Testis (tissue), 3 donors: ENCODE measurements around the gene TMEM51. TPM values are rescaled to one million over a fixed set of nuclear protein-coding genes. Genes with fewer than 3 reads are reported as not detected.

Source experiments
- DNase-seq: peaks from one replicate; pipeline ENCODE4 v3.0.0-alpha.2; 2019
- H3K27ac ChIP-seq, 2 donors: fragments of 200-600 bp; sonication (generic); one replicate each; pipeline ENCODE4 v1.5.1; 2019
- H3K27me3 ChIP-seq: fragments of 200-600 bp; sonication (generic); one replicate; pipeline ENCODE4 v1.5.1; 2019
- H3K36me3 ChIP-seq: fragments of 200-600 bp; sonication (generic); one replicate; pipeline ENCODE4 v1.5.1; 2017; ENCODE audit warnings: low read depth; ENCODE audit errors: missing control alignments
- H3K4me1 ChIP-seq: fragments of 200-600 bp; sonication (generic); one replicate; pipeline ENCODE4 v1.5.1; 2019
- H3K4me3 ChIP-seq, 2 donors: fragments of 200-600 bp; sonication (generic); one replicate each; pipeline ENCODE4 v1.5.1; 2017 to 2019
- H3K9me3 ChIP-seq: fragments of 200-600 bp; sonication (generic); one replicate; pipeline ENCODE4 v1.5.1; 2017
- POLR2A ChIP-seq: fragments of 450-650 bp; IDR thresholded peaks from one replicate; pipeline ENCODE4 v1.6.1; 2017; ENCODE audit warnings: antibody characterized with exemption, mild to moderate bottlenecking, moderate library complexity
- WGBS, 2 donors: methylation state at CpG; one replicate each; pipeline ENCODE4 v1.1.5; 2018; 5-methylcytosine and 5-hydroxymethylcytosine counted together
- intact Hi-C: fragments of 100-400 bp; cut with DNase I; formaldehyde crosslinking; loops from one replicate; pipeline ENCODE4 v1.15.1; 2023; ENCODE audit warnings: low total_unique reads
- polyA plus RNA-seq: library from polyadenylated mRNA; stranded (reverse); fragments of 350-450 nt; fragmentation: Illumina TruSeq; extraction: RNeasy Lipid Tissue Mini Kit (QIAGEN cat#74804); gene quantifications from one replicate; pipeline ENCODE4 v1.2.3, GENCODE V29; 2014; ENCODE audit warnings: low read depth, low replicate concordance; ENCODE audit not compliant: insufficient read depth
- total RNA-seq, 2 donors: library from RNA; depleted of rRNA; stranded (reverse); fragments of >200 nt; gene quantifications; one replicate each; pipeline ENCODE4 v1.2.3, GENCODE V29; 2016
- TF ChIP-seq, protein P1 (sequence below), 3 experiments: fragments of 450-650 bp in 2 of 3; fragments of 200-600 bp in 1 of 3; sonication (generic) in 1 of 3; IDR thresholded peaks; one replicate each; pipeline ENCODE4 v1.5.1; 2016 to 2019; ENCODE audit warnings: antibody characterized with exemption in 3 of 3, mild to moderate bottlenecking in 2 of 3, moderate library complexity in 1 of 3

Gene TMEM51
- total and polyA plus RNA-seq, 3 donors from 2014 or later = 5.3 to 7.9 (median 5.3) TPM

DNA sequence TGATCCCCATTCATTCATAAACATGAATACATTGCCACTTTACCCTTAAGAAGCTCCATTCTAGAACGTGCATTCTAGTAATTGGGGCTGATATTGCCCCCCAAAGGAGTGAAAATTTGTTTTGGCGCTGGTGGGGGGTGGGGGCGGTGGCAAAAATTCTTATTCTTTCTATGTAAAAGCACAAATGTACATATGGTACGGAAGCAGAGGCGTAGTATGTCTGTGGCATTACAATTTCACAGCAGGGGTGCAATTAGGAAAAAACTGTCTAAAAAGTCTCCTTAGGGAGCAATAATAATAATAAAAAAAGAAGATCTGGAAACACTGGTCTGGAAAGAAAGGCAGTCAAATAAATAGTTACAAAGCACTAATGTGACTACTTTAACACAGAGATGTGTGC is 40.4 kb upstream of the TMEM51 start:
- no peak for TF ChIP-seq POLR2A
- TF ChIP-seq, protein P1, sequence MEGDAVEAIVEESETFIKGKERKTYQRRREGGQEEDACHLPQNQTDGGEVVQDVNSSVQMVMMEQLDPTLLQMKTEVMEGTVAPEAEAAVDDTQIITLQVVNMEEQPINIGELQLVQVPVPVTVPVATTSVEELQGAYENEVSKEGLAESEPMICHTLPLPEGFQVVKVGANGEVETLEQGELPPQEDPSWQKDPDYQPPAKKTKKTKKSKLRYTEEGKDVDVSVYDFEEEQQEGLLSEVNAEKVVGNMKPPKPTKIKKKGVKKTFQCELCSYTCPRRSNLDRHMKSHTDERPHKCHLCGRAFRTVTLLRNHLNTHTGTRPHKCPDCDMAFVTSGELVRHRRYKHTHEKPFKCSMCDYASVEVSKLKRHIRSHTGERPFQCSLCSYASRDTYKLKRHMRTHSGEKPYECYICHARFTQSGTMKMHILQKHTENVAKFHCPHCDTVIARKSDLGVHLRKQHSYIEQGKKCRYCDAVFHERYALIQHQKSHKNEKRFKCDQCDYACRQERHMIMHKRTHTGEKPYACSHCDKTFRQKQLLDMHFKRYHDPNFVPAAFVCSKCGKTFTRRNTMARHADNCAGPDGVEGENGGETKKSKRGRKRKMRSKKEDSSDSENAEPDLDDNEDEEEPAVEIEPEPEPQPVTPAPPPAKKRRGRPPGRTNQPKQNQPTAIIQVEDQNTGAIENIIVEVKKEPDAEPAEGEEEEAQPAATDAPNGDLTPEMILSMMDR (IDR thresholded peaks at IDR 0.05) = no peak
- H3K4me3 ChIP-seq = no peak overlapping the region
- no peak for DNase-seq
- 89 to 96% methylated on average over 5 of the region's 5 CpGs for WGBS, 2 donors
- intact Hi-C loops = no loop called here
- H3K27me3 ChIP-seq = no peaks in the 10 kb centered on the region
- H3K36me3 ChIP-seq = no peaks in the 10 kb centered on the region
- no peaks in the 10 kb centered on the region for H3K9me3 ChIP-seq
- H3K4me1 ChIP-seq = peaks cover 15% of the 10 kb centered on the region
- H3K27ac ChIP-seq = no peak overlapping the region

- no peak overlapping the region for H3K27ac ChIP-seq
- no peak overlapping the region for H3K4me3 ChIP-seq
- intact Hi-C loops = no loop called here
- no peaks in the 10 kb centered on the region for H3K9me3 ChIP-seq
- no peaks in the 10 kb centered on the region for H3K36me3 ChIP-seq
- H3K27me3 ChIP-seq = no peaks in the 10 kb centered on the region
- peaks cover 15% of the 10 kb centered on the region for H3K4me1 ChIP-seq
- no peak for DNase-seq
- TF ChIP-seq POLR2A = no peak
- TF ChIP-seq, protein P1 (IDR thresholded peaks at IDR 0.05) = no peak
- WGBS, 2 donors = 94 to 98% methylated on average over 10 to 13 of the region's 13 CpGs
These were observed 38.7 kb upstream of the TMEM51 start for GRCh38 chr1:15114884-15115283.

DNA sequence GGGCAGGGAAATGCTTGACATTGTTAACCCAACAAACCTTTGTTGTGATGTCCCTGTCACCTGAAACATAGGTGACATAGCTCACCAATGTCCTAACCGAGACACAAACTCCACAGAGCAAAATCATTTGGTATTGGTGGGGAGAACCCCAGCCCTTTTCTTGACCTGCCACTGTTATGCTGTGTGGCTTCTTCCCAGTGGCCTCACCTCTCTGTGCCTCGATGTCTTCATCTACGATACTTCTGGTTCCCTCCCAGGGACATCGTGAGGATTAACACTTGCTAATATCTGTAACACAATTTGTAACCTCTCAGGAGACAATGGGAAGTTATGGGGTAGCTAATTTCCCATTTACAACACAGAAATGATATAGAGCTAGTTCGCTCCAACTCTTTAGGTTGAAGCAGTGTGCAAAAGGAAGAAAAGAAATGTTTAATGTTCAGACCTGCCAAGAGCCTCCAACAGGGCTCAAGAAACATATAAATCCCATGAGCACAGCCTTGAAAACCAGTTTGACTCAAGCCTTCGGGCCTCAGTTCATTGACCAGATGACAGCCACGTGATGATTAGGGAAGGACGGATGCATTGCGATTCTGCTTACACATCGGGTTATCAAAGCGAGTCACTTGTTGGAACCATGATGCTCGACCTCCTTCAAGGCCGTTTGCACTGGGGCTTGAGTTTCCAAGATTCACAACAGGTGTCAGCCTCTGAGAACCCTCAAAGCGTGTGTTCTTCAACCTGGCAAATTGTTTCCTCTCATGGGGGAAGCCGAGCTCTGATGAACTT is 37.8 kb upstream of the TMEM51 start:
- DNase-seq = no peak
- Histone ChIP-seq H3K4me1 (peaks cover 15% of the 10 kb centered on the region), H3K36me3 (no peaks in the 10 kb centered on the region), H3K4me3 (no peak overlapping the region), H3K9me3 (no peaks in the 10 kb centered on the region), H3K27me3 (no peaks in the 10 kb centered on the region), H3K27ac (no peak overlapping the region)
- no peak for TF ChIP-seq POLR2A
- TF ChIP-seq, protein P1 (IDR thresholded peaks at IDR 0.05) = no peak
- 88 to 95% methylated on average over 14 to 15 of the region's 15 CpGs for whole genome bisulfite sequencing, 2 donors
- intact Hi-C loops = no loop called here

GRCh38 chr1:15116966-15117365 is 36.6 kb upstream of the TMEM51 start:
- Histone ChIP-seq H3K4me1 (peaks cover 15% of the 10 kb centered on the region), H3K27me3 (no peaks in the 10 kb centered on the region), H3K4me3 (no peak overlapping the region), H3K27ac (peak overlapping the region in 1 of 2 donors; percentile 14), H3K36me3 (no peaks in the 10 kb centered on the region), H3K9me3 (no peaks in the 10 kb centered on the region)
- intact Hi-C loops = no loop called here
- peak; percentile 87 for DNase-seq
- 17 to 49% methylated on average over 5 of the region's 5 CpGs for WGBS, 2 donors
- no peak for TF ChIP-seq POLR2A
- TF ChIP-seq, protein P1 (IDR thresholded peaks at IDR 0.05) = no peak
